Gastroesophageal sphincter (tissue), 3 donors: Measurements from ENCODE around the gene FBXO4.

Experiments used
- CTCF ChIP-seq, 4 experiments: fragments of 200-600 bp in 2 of 4; fragments of 450-650 bp in 2 of 4; sonication (generic) in 1 of 4; IDR thresholded peaks; one replicate each; pipeline ENCODE4 v1.5.1; 2017 to 2019; ENCODE audit warnings: antibody characterized with exemption in 4 of 4, mild to moderate bottlenecking in 2 of 4, moderate library complexity in 2 of 4
- EP300 ChIP-seq: sonication (generic); formaldehyde crosslinking; IDR thresholded peaks from one replicate; pipeline ENCODE4 v1.6.1; 2017; ENCODE audit warnings: antibody characterized with exemption, mild to moderate bottlenecking
- POLR2A ChIP-seq, 2 donors: fragments of 450-650 bp; IDR thresholded peaks; one replicate each; pipeline ENCODE4 v1.6.1; 2017; ENCODE audit warnings: antibody characterized with exemption in 2 of 2, mild to moderate bottlenecking in 2 of 2, moderate library complexity in 1 of 2
- POLR2AphosphoS5 ChIP-seq: sonication (generic); formaldehyde crosslinking; IDR thresholded peaks from one replicate; pipeline ENCODE4 v1.6.1; 2017; ENCODE audit warnings: antibody characterized with exemption

- TF ChIP-seq CTCF (IDR thresholded peaks at IDR 0.05) (no peak), POLR2AphosphoS5 (no peak), EP300 (no peak), POLR2A (IDR thresholded peaks at IDR 0.05) (no peak)
These were observed 47.7 kb upstream of the FBXO4 start for GRCh38 chr5:41877408-41877807.
